Cardiac muscle cell (in vitro differentiated cells and primary cell): ENCODE results near the gene CERS1. TPM values are rescaled to one million over a fixed set of nuclear protein-coding genes. Genes with fewer than 3 reads are reported as not detected.

ENCODE experiments used
- DNase-seq, 2 donors: peaks; one replicate each; pipeline versions ENCODE4 v3.0.0 to v3.0.0-alpha.2; 2010 to 2017; ENCODE audit warnings: low read depth in 1 of 2, low spot score in 1 of 2
- H3K27ac ChIP-seq: fragments of 200-600 bp; sonication (generic); 2 replicates; pipeline ENCODE4 v1.5.1; 2016
- H3K27me3 ChIP-seq: fragments of 200-600 bp; sonication (generic); 2 replicates; pipeline ENCODE4 v1.6.0; 2016; ENCODE audit warnings: control low read depth
- H3K36me3 ChIP-seq: fragments of 200-600 bp; sonication (generic); 2 replicates; pipeline ENCODE4 v1.5.1; 2016; ENCODE audit warnings: control low read depth
- H3K4me1 ChIP-seq: fragments of 200-600 bp; sonication (generic); 2 replicates; pipeline ENCODE4 v1.8.1; 2017; ENCODE audit warnings: low read depth, mild to moderate bottlenecking, mixed run types
- H3K4me3 ChIP-seq: fragments of 200-600 bp; sonication (generic); 2 replicates; pipeline ENCODE4 v1.5.1; 2016; ENCODE audit warnings: mild to moderate bottlenecking
- H3K9me3 ChIP-seq: fragments of 200-600 bp; sonication (generic); 2 replicates; pipeline ENCODE4 v1.5.1; 2017; ENCODE audit warnings: low read depth, mild to moderate bottlenecking, control low read depth
- CTCF ChIP-seq: IDR thresholded peaks from 2 replicates; pipeline ENCODE4 v1.5.1; 2012; ENCODE audit warnings: low read depth, mild to moderate bottlenecking, low read length
- polyA plus RNA-seq: library from polyadenylated mRNA; unstranded; fragments of >200 nt; fragmentation: Nextera tagmentation; extraction: Ambion mirVana; gene quantifications from 2 replicates; pipeline ENCODE4 v1.2.1, GENCODE V29; 2016
- total RNA-seq: library from RNA; depleted of rRNA; stranded (reverse); fragments of >200 nt; gene quantifications from 2 replicates; pipeline ENCODE4 v1.2.3, GENCODE V29; 2016

Gene CERS1
- total and polyA plus RNA-seq, 2 experiments from 2014 or later: 15.2 to 29.3 TPM

- H3K9me3 ChIP-seq: no peaks in the 10 kb centered on the region
- H3K27ac ChIP-seq: no peak overlapping the region
- H3K36me3 ChIP-seq: peaks cover 64% of the 10 kb centered on the region
- DNase-seq: no peak
- H3K4me1 ChIP-seq: no peaks in the 10 kb centered on the region
- no peak for TF ChIP-seq CTCF
- H3K27me3 ChIP-seq: no peaks in the 10 kb centered on the region
- no peak overlapping the region for H3K4me3 ChIP-seq
These were observed 40.1 kb downstream of the CERS1 start for GRCh38 chr19:18855647-18856384.

GRCh38 chr19:18854982-18855381 lies 41.0 kb downstream of the CERS1 start:
- TF ChIP-seq CTCF: no peak
- H3K27me3 ChIP-seq: no peaks in the 10 kb centered on the region
- H3K36me3 ChIP-seq: peaks cover 61% of the 10 kb centered on the region
- H3K4me3 ChIP-seq: no peak overlapping the region
- DNase-seq: no peak
- no peak overlapping the region for H3K27ac ChIP-seq
- H3K4me1 ChIP-seq: no peaks in the 10 kb centered on the region
- H3K9me3 ChIP-seq: no peaks in the 10 kb centered on the region

GRCh38 chr19:18853755-18854427 lies 42.1 kb downstream of the CERS1 start:
- H3K4me1 ChIP-seq: no peaks in the 10 kb centered on the region
- no peak for DNase-seq
- no peaks in the 10 kb centered on the region for H3K9me3 ChIP-seq
- H3K27me3 ChIP-seq: no peaks in the 10 kb centered on the region
- no peak overlapping the region for H3K4me3 ChIP-seq
- H3K27ac ChIP-seq: no peak overlapping the region
- no peak for TF ChIP-seq CTCF
- peaks cover 52% of the 10 kb centered on the region for H3K36me3 ChIP-seq

- DNase-seq: no peak
- no peak overlapping the region for H3K4me3 ChIP-seq
- no peak overlapping the region for H3K27ac ChIP-seq
- no peaks in the 10 kb centered on the region for H3K27me3 ChIP-seq
- no peaks in the 10 kb centered on the region for H3K4me1 ChIP-seq
- H3K9me3 ChIP-seq: no peaks in the 10 kb centered on the region
- TF ChIP-seq CTCF: no peak
- peaks cover 47% of the 10 kb centered on the region for H3K36me3 ChIP-seq
These were observed 43.3 kb downstream of the CERS1 start for GRCh38 chr19:18852648-18853047.

GRCh38 chr19:18851673-18852325 lies 44.2 kb downstream of the CERS1 start:
- peaks cover 40% of the 10 kb centered on the region for H3K36me3 ChIP-seq
- H3K27me3 ChIP-seq: no peaks in the 10 kb centered on the region
- no peak for TF ChIP-seq CTCF
- no peaks in the 10 kb centered on the region for H3K4me1 ChIP-seq
- H3K4me3 ChIP-seq: no peak overlapping the region
- DNase-seq: no peak
- H3K27ac ChIP-seq: no peak overlapping the region
- no peaks in the 10 kb centered on the region for H3K9me3 ChIP-seq
